A673 (cell line): Measurements from ENCODE around the gene RBM39. TPM values are rescaled to one million over a fixed set of nuclear protein-coding genes. Genes with fewer than 3 reads are reported as not detected.

Source experiments
- BruUV-seq: library from RNA; stranded (reverse); fragments of 400-500 nt; replicated peaks from 2 replicates; lab custom pipeline; 2021; lab: Mats Ljungman, UMichigan
- CTCF ChIA-PET: fragments of 300-600 bp; sonication (Branson Sonifier 250); formaldehyde crosslinking; loops from one replicate; lab custom pipeline; 2022; ENCODE audit warnings: antibody characterized with exemption; lab: Charles Lee
- POLR2A ChIA-PET: fragments of 300-600 bp; sonication (Branson Sonifier 250); formaldehyde crosslinking; loops from one replicate; lab custom pipeline; 2022; ENCODE audit warnings: antibody characterized with exemption; ENCODE audit not compliant: low non-redundant PET; lab: Charles Lee
- DNase-seq: peaks from one replicate; pipeline ENCODE4 v3.0.0-alpha.2; 2015; ENCODE audit warnings: low spot score
- H3K27ac ChIP-seq: fragments of 200-600 bp; sonication (generic); 2 replicates; pipeline ENCODE4 v1.5.1; 2016; ENCODE audit warnings: mixed run types, low read depth, mild to moderate bottlenecking, mixed read lengths, antibody characterized with exemption, low read length; ENCODE audit not compliant: poor library complexity, severe bottlenecking
- H3K27me3 ChIP-seq: fragments of 200-600 bp; sonication (generic); replicated peaks from 2 replicates; pipeline ENCODE4 v1.6.1; 2017; ENCODE audit warnings: mixed run types, low read depth, mild to moderate bottlenecking, mixed read lengths, antibody characterized with exemption, low read length; ENCODE audit not compliant: insufficient read depth, poor library complexity
- H3K36me3 ChIP-seq: fragments of 200-600 bp; sonication (generic); 2 replicates; pipeline ENCODE4 v1.6.1; 2016; ENCODE audit warnings: mixed run types, mild to moderate bottlenecking, mixed read lengths, antibody characterized with exemption, low read length; ENCODE audit not compliant: insufficient read depth, poor library complexity, severe bottlenecking
- H3K4me1 ChIP-seq: fragments of 200-600 bp; sonication (generic); 2 replicates; pipeline ENCODE4 v1.6.1; 2017; ENCODE audit warnings: mixed run types, mild to moderate bottlenecking, mixed read lengths, antibody characterized with exemption, low read length; ENCODE audit not compliant: insufficient read depth, poor library complexity, severe bottlenecking
- H3K4me3 ChIP-seq: fragments of 200-600 bp; sonication (generic); 2 replicates; pipeline ENCODE4 v1.5.1; 2016; ENCODE audit warnings: low read depth, mixed run types, mild to moderate bottlenecking, mixed read lengths, low read length; ENCODE audit not compliant: poor library complexity, severe bottlenecking
- H3K9me3 ChIP-seq: fragments of 200-600 bp; sonication (generic); 2 replicates; pipeline ENCODE4 v1.6.1; 2016; ENCODE audit warnings: mixed run types, low read depth, mild to moderate bottlenecking, mixed read lengths, antibody characterized with exemption, low read length; ENCODE audit not compliant: poor library complexity, severe bottlenecking
- CTCF ChIP-seq: fragments of 300-800, 200-600 bp; sonication (generic); conservative IDR thresholded peaks from 2 replicates; pipeline ENCODE4 v1.5.1; 2017; ENCODE audit warnings: low read depth, mild to moderate bottlenecking, antibody characterized with exemption, low read length, moderate library complexity, mixed read lengths
- EZH2 ChIP-seq: fragments of 200-600 bp; sonication (generic); IDR thresholded peaks from 2 replicates; pipeline ENCODE4 v1.6.1; 2017; ENCODE audit warnings: borderline replicate concordance, low read depth, mild to moderate bottlenecking, mixed read lengths, antibody characterized with exemption, low read length; ENCODE audit not compliant: poor library complexity, severe bottlenecking
- intact Hi-C: fragments of 100-400 bp; cut with micrococcal nuclease; formaldehyde crosslinking; loops from one replicate; pipeline ENCODE4 v1.10.0; 2022; ENCODE audit not compliant: unreplicated experiment
- total RNA-seq: library from RNA; stranded (reverse); gene quantifications from 2 replicates; pipeline ENCODE4 v1.2.3, GENCODE V29; 2021

Gene RBM39
- total RNA-seq, 1 experiment from 2014 or later = 329 TPM

GRCh38 chr20:35774391-35774790 is 32.3 kb upstream of the RBM39 start:
- BruUV-seq = no TSS peak
- H3K36me3 ChIP-seq = peaks cover 7% of the 10 kb centered on the region
- H3K4me1 ChIP-seq = peaks cover 28% of the 10 kb centered on the region
- H3K27me3 ChIP-seq = no peaks in the 10 kb centered on the region
- no peak for DNase-seq
- no peak for TF ChIP-seq CTCF
- TF ChIP-seq EZH2 = no peak
- CTCF ChIA-PET = no interaction called here
- no peak overlapping the region for H3K4me3 ChIP-seq
- no peak overlapping the region for H3K27ac ChIP-seq
- intact Hi-C loops = no loop called here
- H3K9me3 ChIP-seq = no peaks in the 10 kb centered on the region
- POLR2A ChIA-PET = no interaction called here

GRCh38 chr20:35773154-35773751 is 31.2 kb upstream of the RBM39 start:
- Histone ChIP-seq H3K4me1 (peaks cover 38% of the 10 kb centered on the region), H3K4me3 (peak overlapping the region; percentile 78), H3K9me3 (no peaks in the 10 kb centered on the region), H3K36me3 (no peaks in the 10 kb centered on the region), H3K27ac (peak overlapping the region; percentile 68), H3K27me3 (no peaks in the 10 kb centered on the region)
- CTCF ChIA-PET = no interaction called here
- DNase-seq = no peak
- no peak for TF ChIP-seq CTCF
- TF ChIP-seq EZH2 = no peak
- intact Hi-C loops = no loop called here
- no TSS peak for BruUV-seq
- POLR2A ChIA-PET = no interaction called here

- BruUV-seq = TSS peak; percentile 62
- no peaks in the 10 kb centered on the region for H3K9me3 ChIP-seq
- H3K27ac ChIP-seq = peak overlapping the region; percentile 68
- TF ChIP-seq CTCF (no peak), EZH2 (no peak)
- H3K4me3 ChIP-seq = peak overlapping the region; percentile 78
- CTCF ChIA-PET = interaction anchor here (1.1 kb wide), 1 partner anchor 30 kb away, joined by 3 read pairs; the partner anchor contains the start of gene RBM39
- peaks cover 43% of the 10 kb centered on the region for H3K4me1 ChIP-seq
- H3K27me3 ChIP-seq = no peaks in the 10 kb centered on the region
- no peak for DNase-seq
- POLR2A ChIA-PET = no interaction called here
- intact Hi-C loops = no loop called here
- no peaks in the 10 kb centered on the region for H3K36me3 ChIP-seq
These were observed 30.6 kb upstream of the RBM39 start for GRCh38 chr20:35772563-35773058.
